GM12878 (cell line): Measurements from ENCODE around the gene NFYA. TPM values are rescaled to one million over a fixed set of nuclear protein-coding genes. Genes with fewer than 3 reads are reported as not detected.

Experiments
- ATAC-seq: fragments of 200-7000 bp; cut with Tn5 transposase; 3 replicates; pipeline ENCODE4 v1.9.1; 2020; ENCODE audit warnings: mild to moderate bottlenecking, moderate library complexity
- BruUV-seq: library from RNA; stranded (reverse); fragments of 400-500 nt; replicated peaks from 2 replicates; lab custom pipeline; 2021; lab: Mats Ljungman, UMichigan
- CTCF ChIA-PET: fragments of 300-600 bp; sonication (Branson Sonifier 250); formaldehyde crosslinking; extraction: SDS; loops from one replicate; lab custom pipeline; 2021; ENCODE audit warnings: inconsistent platforms; lab: Yijun Ruan, JAX
- POLR2A ChIA-PET: fragments of 350-600 bp; formaldehyde crosslinking; extraction: SDS; loops from one replicate; lab custom pipeline; 2021; ENCODE audit warnings: inconsistent platforms; lab: Charles Lee
- RAD21 ChIA-PET: fragments of 300-600 bp; sonication (Branson Sonifier 250); formaldehyde crosslinking; loops from one replicate; lab custom pipeline; 2023; ENCODE audit warnings: antibody characterized with exemption; ENCODE audit not compliant: unreplicated experiment; lab: Charles Lee
- SMC1A ChIA-PET: fragments of 300-600 bp; sonication (Branson Sonifier 250); formaldehyde crosslinking; loops from one replicate; lab custom pipeline; 2023; ENCODE audit not compliant: unreplicated experiment, uncharacterized antibody; lab: Charles Lee
- DNase-seq: peaks from one replicate; pipeline ENCODE4 v3.0.0-alpha.2; 2011; ENCODE audit warnings: low read depth, low spot score
- FAIRE-seq: peaks from 3 replicates; lab custom pipeline; 2011; peaks lifted over from hg19 to GRCh38; lab: Jason Lieb, UNC
- H2AFZ ChIP-seq: 2 replicates; pipeline ENCODE4 v1.6.0; 2011; ENCODE audit warnings: low read depth, low read length, control low read depth; ENCODE audit not compliant: control insufficient read depth
- H3K27ac ChIP-seq: 2 replicates; pipeline ENCODE4 v1.5.1; 2011; ENCODE audit warnings: control low read depth; ENCODE audit not compliant: control insufficient read depth, insufficient read depth
- H3K27me3 ChIP-seq, 2 experiments: replicated peaks in 1 of 2; 2 replicates each; pipeline versions ENCODE4 v1.6.0 to v1.6.1; 2011; ENCODE audit warnings: low read length in 1 of 2; ENCODE audit not compliant: control insufficient read depth in 2 of 2, insufficient read depth in 2 of 2
- H3K36me3 ChIP-seq, 2 experiments: 2 replicates each; pipeline ENCODE4 v1.5.1; 2011; ENCODE audit warnings: low read length in 1 of 2; ENCODE audit not compliant: control insufficient read depth in 2 of 2, insufficient read depth in 2 of 2
- H3K4me1 ChIP-seq: 2 replicates; pipeline ENCODE4 v1.6.1; 2011; ENCODE audit warnings: mild to moderate bottlenecking, low read length, moderate library complexity, mixed read lengths; ENCODE audit not compliant: control insufficient read depth, insufficient read depth
- H3K4me2 ChIP-seq: 2 replicates; pipeline ENCODE4 v1.6.0; 2011; ENCODE audit warnings: control low read depth; ENCODE audit not compliant: control insufficient read depth, insufficient read depth
- H3K4me3 ChIP-seq: fragments of 200-600 bp; sonication (generic); 2 replicates; pipeline ENCODE4 v1.5.1; 2016
- H3K79me2 ChIP-seq: 2 replicates; pipeline ENCODE4 v1.6.0; 2011; ENCODE audit warnings: low read length; ENCODE audit not compliant: control insufficient read depth, insufficient read depth
- H3K9ac ChIP-seq: 2 replicates; pipeline ENCODE4 v1.8.0; 2011; ENCODE audit warnings: low read length, control low read depth, mixed read lengths; ENCODE audit not compliant: control insufficient read depth, insufficient read depth
- H3K9me3 ChIP-seq: replicated peaks from 3 replicates; pipeline ENCODE4 v1.5.1; 2011; ENCODE audit warnings: mild to moderate bottlenecking, low read length; ENCODE audit not compliant: control insufficient read depth, insufficient read depth
- H4K20me1 ChIP-seq: 2 replicates; pipeline ENCODE4 v1.6.0; 2011; ENCODE audit not compliant: control insufficient read depth, insufficient read depth
- ASH2L ChIP-seq: fragments of 300-600, 200-600 bp; sonication (generic); IDR thresholded peaks from 2 replicates; pipeline ENCODE4 v1.6.1; 2017; ENCODE audit warnings: low read depth, mild to moderate bottlenecking, borderline replicate concordance
- CHD1 ChIP-seq: IDR thresholded peaks from 2 replicates; pipeline ENCODE4 v1.6.1; 2012; ENCODE audit warnings: low read depth, low read length, improper control_type of control experiment
- NR2F1 ChIP-seq: fragments of 450-650 bp; conservative IDR thresholded peaks from 2 replicates; pipeline ENCODE4 v1.6.1; 2017; ENCODE audit warnings: mild to moderate bottlenecking
- PAX5 ChIP-seq: IDR thresholded peaks from 2 replicates; pipeline ENCODE4 v1.6.1; 2011; ENCODE audit warnings: low read depth, low read length, borderline replicate concordance
- WGBS: methylation state at CpG from one replicate; pipeline ENCODE4 v1.1.6; 2016; ENCODE audit warnings: low lambda C conversion rate; ENCODE audit not compliant: insufficient replicate concordance, insufficient coverage; ENCODE audit errors: missing lambda C conversion rate; 5-methylcytosine and 5-hydroxymethylcytosine counted together
- in situ Hi-C: fragments of 300-500 bp; cut with MboI; formaldehyde crosslinking; loops from 9 replicates; pipeline ENCODE4 v1.14.3; 2018; ENCODE audit warnings: mixed read lengths
- intact Hi-C: fragments of 100-400 bp; cut with micrococcal nuclease; formaldehyde crosslinking; loops from one replicate; pipeline ENCODE4 v1.14.2; 2022; ENCODE audit not compliant: unreplicated experiment
- polyA plus RNA-seq, 11 experiments: library from polyadenylated mRNA; depleted of rRNA in 4 of 11; unstranded in 6 of 11; stranded (reverse) in 5 of 11; fragments of >200 nt; fragmentation: Nextera tagmentation in 4 of 11; fragmentation: Illumina TruSeq in 1 of 11; extraction: Ambion mirVana in 4 of 11; extraction: Trizol in 1 of 11; gene quantifications; 1 replicate in 1 of 11; 2 replicates in 10 of 11; pipeline versions ENCODE4 v1.2.1 to v1.2.3, GENCODE V29; 2011 to 2016; ENCODE audit warnings: inconsistent platforms in 2 of 11, missing spikeins in 2 of 11, low read depth in 1 of 11
- total RNA-seq, 4 experiments: library from RNA; depleted of rRNA in 3 of 4; stranded (reverse); fragments of >200 nt in 3 of 4; fragmentation: Illumina TruSeq in 1 of 4; extraction: Trizol in 1 of 4; gene quantifications; 2 replicates each; pipeline versions ENCODE4 v1.2.1 to v1.2.3, GENCODE V29; 2013 to 2021

Gene NFYA
- total and polyA plus RNA-seq, 10 of the 15 experiments (the other 5 are each of a cell fraction or from before 2014, with no cell fraction given), result 6.4 to 36.5 (median 19.1) TPM

GRCh38 chr6:41047306-41047705 is 25.5 kb upstream of the NFYA start (continued):
- no peak for TF ChIP-seq ASH2L

GRCh38 chr6:41047745-41048732 is 24.7 kb upstream of the NFYA start:
- Histone ChIP-seq H4K20me1 (no peaks in the 10 kb centered on the region), H3K27ac (no peak overlapping the region), H3K4me1 (no peaks in the 10 kb centered on the region), H2AFZ (no peak overlapping the region), H3K79me2 (no peaks in the 10 kb centered on the region), H3K36me3 (no peaks in the 10 kb centered on the region), H3K4me3 (no peak overlapping the region), H3K4me2 (no peak overlapping the region), H3K27me3 (no peaks in the 10 kb centered on the region), H3K9ac (no peak overlapping the region), H3K9me3 (no peaks in the 10 kb centered on the region)
- POLR2A ChIA-PET, result no interaction called here
- in situ Hi-C loops (no loop called here), intact Hi-C loops (no loop called here)
- SMC1A ChIA-PET, result no interaction called here
- no peak for FAIRE-seq
- no peak for ATAC-seq
- WGBS, result 48% methylated on average over 9 of the region's 9 CpGs
- DNase-seq, result no peak
- CTCF ChIA-PET, result interaction anchor here (0.8 to 1.1 kb wide), 2 partner anchors 17 to 19 kb away, joined by 3 to 4 read pairs; no protein-coding TSS in a partner anchor
- TF ChIP-seq NR2F1, result no peak
- no peak for TF ChIP-seq CHD1
- TF ChIP-seq PAX5, result no peak
- RAD21 ChIA-PET, result no interaction called here
- no TSS peak for BruUV-seq
